ENCODE measurements around the gene C22orf15. TPM values are rescaled to one million over a fixed set of nuclear protein-coding genes. Genes with fewer than 3 reads are reported as not detected.

The C22orf15 gene
- total and polyA plus RNA-seq, 4 donors: 3.0 to 18.7 (median 10.4) TPM

- no peak overlapping the region for H3K9ac ChIP-seq (ENCODE audit: insufficient read depth in 1 of 2, low read length in 2 of 2)
- WGBS, 2 donors: 55 to 82% methylated on average over 9 of the region's 9 CpGs
Measured at GRCh38 chr22:23752090-23752691, 10.6 kb upstream of the C22orf15 start.

GRCh38 chr22:23752750-23753149, 10.0 kb upstream of the C22orf15 start:
- TF ChIP-seq, protein P1, sequence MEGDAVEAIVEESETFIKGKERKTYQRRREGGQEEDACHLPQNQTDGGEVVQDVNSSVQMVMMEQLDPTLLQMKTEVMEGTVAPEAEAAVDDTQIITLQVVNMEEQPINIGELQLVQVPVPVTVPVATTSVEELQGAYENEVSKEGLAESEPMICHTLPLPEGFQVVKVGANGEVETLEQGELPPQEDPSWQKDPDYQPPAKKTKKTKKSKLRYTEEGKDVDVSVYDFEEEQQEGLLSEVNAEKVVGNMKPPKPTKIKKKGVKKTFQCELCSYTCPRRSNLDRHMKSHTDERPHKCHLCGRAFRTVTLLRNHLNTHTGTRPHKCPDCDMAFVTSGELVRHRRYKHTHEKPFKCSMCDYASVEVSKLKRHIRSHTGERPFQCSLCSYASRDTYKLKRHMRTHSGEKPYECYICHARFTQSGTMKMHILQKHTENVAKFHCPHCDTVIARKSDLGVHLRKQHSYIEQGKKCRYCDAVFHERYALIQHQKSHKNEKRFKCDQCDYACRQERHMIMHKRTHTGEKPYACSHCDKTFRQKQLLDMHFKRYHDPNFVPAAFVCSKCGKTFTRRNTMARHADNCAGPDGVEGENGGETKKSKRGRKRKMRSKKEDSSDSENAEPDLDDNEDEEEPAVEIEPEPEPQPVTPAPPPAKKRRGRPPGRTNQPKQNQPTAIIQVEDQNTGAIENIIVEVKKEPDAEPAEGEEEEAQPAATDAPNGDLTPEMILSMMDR (IDR thresholded peaks at IDR 0.05; ENCODE audit: control extremely low read depth, extremely low read depth): no peak
- H3K9ac ChIP-seq (ENCODE audit: insufficient read depth in 1 of 2, low read length in 2 of 2): no peak overlapping the region

More at GRCh38 chr22:23752090-23752691, 10.6 kb upstream of the C22orf15 start:
- Histone ChIP-seq H3K27me3 (ENCODE audit: control insufficient read depth in 3 of 3, insufficient read depth in 3 of 3, low read length in 2 of 3) (no peaks in the 10 kb centered on the region), H3K27ac (ENCODE audit: low read depth in 1 of 2, low read length in 1 of 2) (no peak overlapping the region), H3K36me3 (ENCODE audit: control insufficient read depth in 4 of 4, insufficient read depth in 4 of 4, low read length in 4 of 4) (no peaks in the 10 kb centered on the region), H3K4me1 (ENCODE audit: control insufficient read depth in 5 of 5, insufficient read depth in 5 of 5, low read length in 5 of 5) (peaks cover 0 to 16% (median 4%) of the 10 kb centered on the region in 5 donors), H3K4me3 (no peak overlapping the region), H3K9me3 (ENCODE audit: control insufficient read depth in 4 of 4, insufficient read depth in 3 of 4, low read length in 3 of 4) (no peaks in the 10 kb centered on the region)
- no peak for ATAC-seq (ENCODE audit: insufficient read depth, low FRiP score)
- TF ChIP-seq, protein P1 (IDR thresholded peaks at IDR 0.05; ENCODE audit: control extremely low read depth, extremely low read depth): no peak
- DNase-seq: no peak

DNA sequence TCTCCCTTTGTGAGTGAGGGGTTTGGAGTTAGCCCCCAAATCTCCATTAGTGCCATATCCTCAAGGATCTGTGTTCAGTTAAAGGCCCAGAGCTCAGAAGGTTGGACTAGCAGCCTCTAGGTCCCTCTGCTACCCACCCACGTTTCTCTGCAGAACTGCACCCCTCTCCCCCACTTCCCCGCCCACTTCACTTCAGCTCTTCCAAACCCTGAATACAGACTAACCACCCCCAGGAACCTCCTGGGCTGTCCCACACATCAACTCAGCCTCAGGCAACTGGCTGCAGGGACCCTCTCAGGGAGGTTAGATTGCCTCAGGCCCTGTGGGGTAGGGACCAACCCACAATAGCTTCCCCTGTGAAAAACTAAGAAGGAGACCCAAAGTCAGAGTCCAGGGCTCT, 9.4 kb upstream of the C22orf15 start:
- Histone ChIP-seq H3K27me3 (ENCODE audit: control insufficient read depth in 3 of 3, insufficient read depth in 3 of 3, low read length in 2 of 3) (no peaks in the 10 kb centered on the region), H3K27ac (ENCODE audit: low read depth in 1 of 2, low read length in 1 of 2) (no peak overlapping the region), H3K4me1 (ENCODE audit: control insufficient read depth in 5 of 5, insufficient read depth in 5 of 5, low read length in 5 of 5) (peaks cover 0 to 16% (median 4%) of the 10 kb centered on the region in 5 donors), H3K4me3 (no peak overlapping the region), H3K9me3 (ENCODE audit: control insufficient read depth in 4 of 4, insufficient read depth in 3 of 4, low read length in 3 of 4) (no peaks in the 10 kb centered on the region), H3K9ac (ENCODE audit: insufficient read depth in 1 of 2, low read length in 2 of 2) (no peak overlapping the region), H3K36me3 (ENCODE audit: control insufficient read depth in 4 of 4, insufficient read depth in 4 of 4, low read length in 4 of 4) (no peaks in the 10 kb centered on the region)
- no peak for DNase-seq
- TF ChIP-seq, protein P1 (IDR thresholded peaks at IDR 0.05; ENCODE audit: control extremely low read depth, extremely low read depth): no peak
- 68 to 77% methylated on average over 2 of the region's 2 CpGs for WGBS, 2 donors
- ATAC-seq (ENCODE audit: insufficient read depth, low FRiP score): no peak

More at GRCh38 chr22:23752750-23753149, 10.0 kb upstream of the C22orf15 start:
- ATAC-seq (ENCODE audit: insufficient read depth, low FRiP score): no peak
- Histone ChIP-seq H3K4me1 (ENCODE audit: control insufficient read depth in 5 of 5, insufficient read depth in 5 of 5, low read length in 5 of 5) (peaks cover 0 to 16% (median 4%) of the 10 kb centered on the region in 5 donors), H3K27me3 (ENCODE audit: control insufficient read depth in 3 of 3, insufficient read depth in 3 of 3, low read length in 2 of 3) (no peaks in the 10 kb centered on the region), H3K9me3 (ENCODE audit: control insufficient read depth in 4 of 4, insufficient read depth in 3 of 4, low read length in 3 of 4) (no peaks in the 10 kb centered on the region), H3K27ac (ENCODE audit: low read depth in 1 of 2, low read length in 1 of 2) (no peak overlapping the region), H3K4me3 (no peak overlapping the region), H3K36me3 (ENCODE audit: control insufficient read depth in 4 of 4, insufficient read depth in 4 of 4, low read length in 4 of 4) (no peaks in the 10 kb centered on the region)
- no peak for DNase-seq
- WGBS, 2 donors: 95 to 96% methylated on average over 16 of the region's 16 CpGs

All from lung (tissue), 12 donors.